Uterus (tissue), 2 donors: ENCODE measurements around the gene ZP1.

ENCODE experiments used
- POLR2A ChIP-seq, 2 donors: fragments of 450-650 bp; IDR thresholded peaks; one replicate each; pipeline ENCODE4 v1.6.1; 2016; ENCODE audit warnings: antibody characterized with exemption in 2 of 2, mild to moderate bottlenecking in 1 of 2, moderate library complexity in 1 of 2
- TF ChIP-seq, protein P1 (sequence below), 4 experiments: fragments of 200-600 bp in 2 of 4; fragments of 450-650 bp in 2 of 4; sonication (generic) in 2 of 4; IDR thresholded peaks; one replicate each; pipeline ENCODE4 v1.5.1; 2016 to 2019; ENCODE audit warnings: antibody characterized with exemption in 4 of 4, mild to moderate bottlenecking in 2 of 4, moderate library complexity in 1 of 4

DNA sequence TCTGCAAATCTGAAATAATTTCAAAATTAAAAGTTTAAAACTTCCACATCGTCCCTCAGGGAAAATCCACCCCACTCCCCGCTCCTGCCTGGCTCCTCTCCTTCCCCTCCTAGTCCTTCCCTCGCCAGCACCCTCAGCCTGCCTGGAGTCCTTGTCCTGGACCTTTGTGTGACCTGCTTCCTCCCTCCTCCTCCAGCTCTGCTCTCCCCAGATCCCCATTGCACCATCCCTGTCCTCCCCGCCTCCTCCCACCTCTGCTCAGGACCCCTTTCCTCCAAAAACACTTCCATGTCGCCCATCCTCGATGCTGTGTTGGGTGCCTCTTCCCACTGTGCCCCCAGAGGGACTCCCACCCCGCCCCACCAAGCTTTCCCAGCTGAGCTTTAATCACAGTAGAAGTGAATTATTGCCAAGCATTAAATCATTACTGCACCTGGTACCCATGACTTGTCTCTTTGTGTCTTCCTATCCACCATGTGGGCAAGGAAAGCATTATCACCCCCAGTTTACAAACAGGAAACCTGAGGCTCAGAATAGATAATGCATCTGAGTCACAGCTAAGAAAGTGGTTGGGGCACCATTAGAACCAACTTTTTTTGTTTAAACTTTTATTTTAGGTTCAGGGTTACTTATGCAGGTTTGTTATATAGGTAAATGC lies 2.4 kb upstream of the ZP1 start:
- TF ChIP-seq, protein P1, sequence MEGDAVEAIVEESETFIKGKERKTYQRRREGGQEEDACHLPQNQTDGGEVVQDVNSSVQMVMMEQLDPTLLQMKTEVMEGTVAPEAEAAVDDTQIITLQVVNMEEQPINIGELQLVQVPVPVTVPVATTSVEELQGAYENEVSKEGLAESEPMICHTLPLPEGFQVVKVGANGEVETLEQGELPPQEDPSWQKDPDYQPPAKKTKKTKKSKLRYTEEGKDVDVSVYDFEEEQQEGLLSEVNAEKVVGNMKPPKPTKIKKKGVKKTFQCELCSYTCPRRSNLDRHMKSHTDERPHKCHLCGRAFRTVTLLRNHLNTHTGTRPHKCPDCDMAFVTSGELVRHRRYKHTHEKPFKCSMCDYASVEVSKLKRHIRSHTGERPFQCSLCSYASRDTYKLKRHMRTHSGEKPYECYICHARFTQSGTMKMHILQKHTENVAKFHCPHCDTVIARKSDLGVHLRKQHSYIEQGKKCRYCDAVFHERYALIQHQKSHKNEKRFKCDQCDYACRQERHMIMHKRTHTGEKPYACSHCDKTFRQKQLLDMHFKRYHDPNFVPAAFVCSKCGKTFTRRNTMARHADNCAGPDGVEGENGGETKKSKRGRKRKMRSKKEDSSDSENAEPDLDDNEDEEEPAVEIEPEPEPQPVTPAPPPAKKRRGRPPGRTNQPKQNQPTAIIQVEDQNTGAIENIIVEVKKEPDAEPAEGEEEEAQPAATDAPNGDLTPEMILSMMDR (IDR thresholded peaks at IDR 0.05): no peak
- no peak for TF ChIP-seq POLR2A (IDR thresholded peaks at IDR 0.05)
